GM12878 (cell line): Measurements from ENCODE around the gene GPATCH3. TPM values are rescaled to one million over a fixed set of nuclear protein-coding genes. Genes with fewer than 3 reads are reported as not detected.

Experiments used
- BRCA1 ChIP-seq: IDR thresholded peaks from 2 replicates; pipeline ENCODE4 v1.6.1; 2011; ENCODE audit warnings: low read depth, low read length, improper control_type of control experiment
- CBX3 ChIP-seq: fragments of 200-600 bp; sonication (generic); IDR thresholded peaks from 2 replicates; pipeline ENCODE4 v1.6.1; 2016; ENCODE audit warnings: low read depth, borderline replicate concordance
- CREM ChIP-seq: IDR thresholded peaks from 2 replicates; pipeline ENCODE4 v1.6.1; 2014; ENCODE audit warnings: antibody characterized with exemption, low read depth
- CUX1 ChIP-seq: IDR thresholded peaks from 2 replicates; pipeline ENCODE4 v1.6.1; 2012; ENCODE audit warnings: improper control_type of control experiment, low read depth, low read length; ENCODE audit not compliant: insufficient replicate concordance
- IRF3 ChIP-seq: fragments of 450-650 bp; IDR thresholded peaks from 2 replicates; pipeline ENCODE4 v1.6.1; 2014; ENCODE audit warnings: mild to moderate bottlenecking
- MYC ChIP-seq: IDR thresholded peaks from 2 replicates; pipeline ENCODE4 v1.6.1; 2011; ENCODE audit warnings: mild to moderate bottlenecking, low read length, moderate library complexity, inconsistent platforms; ENCODE audit not compliant: insufficient read depth, insufficient replicate concordance, insufficient read length, severe bottlenecking
- NFYA ChIP-seq: IDR thresholded peaks from 2 replicates; pipeline ENCODE4 v1.6.1; 2011; ENCODE audit warnings: low read depth, mild to moderate bottlenecking, low read length, improper control_type of control experiment, borderline replicate concordance
- PRDM15 ChIP-seq: fragments of 450-650 bp; formaldehyde crosslinking; IDR thresholded peaks from 2 replicates; pipeline ENCODE4 v1.4.0; 2020; ENCODE audit warnings: mild to moderate bottlenecking, moderate library complexity
- SIX5 ChIP-seq: IDR thresholded peaks from 2 replicates; pipeline ENCODE4 v1.6.1; 2011; ENCODE audit warnings: mild to moderate bottlenecking, low read depth, low read length, moderate library complexity; ENCODE audit not compliant: severe bottlenecking
- polyA plus RNA-seq, 11 experiments: library from polyadenylated mRNA; depleted of rRNA in 4 of 11; unstranded in 6 of 11; stranded (reverse) in 5 of 11; fragments of >200 nt; fragmentation: Nextera tagmentation in 4 of 11; fragmentation: Illumina TruSeq in 1 of 11; extraction: Ambion mirVana in 4 of 11; extraction: Trizol in 1 of 11; gene quantifications; 1 replicate in 1 of 11; 2 replicates in 10 of 11; pipeline versions ENCODE4 v1.2.1 to v1.2.3, GENCODE V29; 2011 to 2016; ENCODE audit warnings: inconsistent platforms in 2 of 11, missing spikeins in 2 of 11, low read depth in 1 of 11
- total RNA-seq, 4 experiments: library from RNA; depleted of rRNA in 3 of 4; stranded (reverse); fragments of >200 nt in 3 of 4; fragmentation: Illumina TruSeq in 1 of 4; extraction: Trizol in 1 of 4; gene quantifications; 2 replicates each; pipeline versions ENCODE4 v1.2.1 to v1.2.3, GENCODE V29; 2013 to 2021

The GPATCH3 gene
- total and polyA plus RNA-seq, 10 of the 15 experiments (the other 5 are each of a cell fraction or from before 2014, with no cell fraction given): 0.56 to 13.4 (median 8.7) TPM

- TF ChIP-seq CUX1 (no peak), NFYA (no peak), CREM (no peak), BRCA1 (no peak), PRDM15 (CRISPR knock-in tag) (no peak), SIX5 (no peak), IRF3 (no peak), CBX3 (no peak), MYC (no peak)
Observed at GRCh38 chr1:26855636-26856035, 44.6 kb downstream of the GPATCH3 start (continued).
